AG09319 (cell line): ENCODE data around the gene EYS.

Experiments
- DNase-seq: peaks from one replicate; pipeline ENCODE4 v3.0.0-alpha.2; 2010; ENCODE audit warnings: low read depth; ENCODE audit errors: extremely low read depth
- CTCF ChIP-seq: IDR thresholded peaks from 2 replicates; pipeline ENCODE4 v1.5.1; 2011; ENCODE audit warnings: low read depth, mild to moderate bottlenecking, inconsistent platforms, low read length, moderate library complexity

The EYS gene

DNA sequence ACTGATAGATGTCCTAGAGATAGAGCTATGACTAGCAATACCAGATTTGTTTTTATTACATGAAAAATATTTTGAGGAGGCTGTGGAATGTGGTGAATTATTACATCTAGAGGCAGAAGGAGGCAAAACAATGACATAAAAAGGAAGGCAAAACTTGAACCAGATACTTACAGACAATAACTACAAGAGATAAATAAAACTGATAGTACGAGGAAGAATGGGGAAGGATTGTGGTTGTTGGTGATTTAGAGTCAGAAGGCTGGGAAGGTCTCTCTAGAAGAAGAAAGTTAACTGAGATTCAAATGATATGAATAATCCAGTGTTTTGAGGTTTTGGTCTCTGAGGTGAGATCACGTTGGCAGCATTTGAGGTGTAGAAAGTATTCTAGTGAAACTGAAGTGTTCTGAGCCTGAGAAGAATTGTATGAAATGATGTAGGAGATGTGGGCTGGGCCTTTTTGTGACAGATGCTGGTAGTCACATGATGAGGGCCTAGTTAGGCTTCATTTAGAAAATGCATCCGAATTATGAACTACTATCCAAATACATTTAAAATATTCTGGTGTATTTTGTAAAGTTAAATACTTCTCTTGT is 589.1 kb downstream of the EYS start:
- no peak for TF ChIP-seq CTCF
- no peak for DNase-seq

- no peak for TF ChIP-seq CTCF
- no peak for DNase-seq
Observed at GRCh38 chr6:65116326-65116725, 590.7 kb downstream of the EYS start.

GRCh38 chr6:65113581-65113980 is 593.4 kb downstream of the EYS start:
- TF ChIP-seq CTCF, result no peak
- DNase-seq, result no peak

- no peak for DNase-seq
- no peak for TF ChIP-seq CTCF
Observed at GRCh38 chr6:65112435-65112834, 594.6 kb downstream of the EYS start.

DNA sequence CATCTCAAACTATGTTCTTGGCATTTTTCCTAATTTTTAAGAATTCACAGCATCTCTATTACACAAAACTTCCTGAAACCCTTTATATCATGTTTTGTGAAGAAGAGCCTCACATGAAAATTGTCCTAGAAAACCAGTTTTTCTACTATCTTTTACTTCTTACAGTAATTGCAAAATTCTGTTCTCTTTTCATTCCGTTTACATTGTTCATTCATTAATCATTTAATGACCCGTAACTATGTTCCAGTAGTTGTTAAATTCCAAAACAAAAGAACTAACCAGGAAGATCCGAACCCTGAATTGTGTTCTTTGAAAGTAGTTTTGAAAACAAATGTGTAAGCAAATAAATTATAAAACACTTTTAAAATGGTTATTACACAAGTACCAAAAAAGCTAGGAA is 597.0 kb downstream of the EYS start:
- TF ChIP-seq CTCF, result no peak
- DNase-seq, result no peak

DNA sequence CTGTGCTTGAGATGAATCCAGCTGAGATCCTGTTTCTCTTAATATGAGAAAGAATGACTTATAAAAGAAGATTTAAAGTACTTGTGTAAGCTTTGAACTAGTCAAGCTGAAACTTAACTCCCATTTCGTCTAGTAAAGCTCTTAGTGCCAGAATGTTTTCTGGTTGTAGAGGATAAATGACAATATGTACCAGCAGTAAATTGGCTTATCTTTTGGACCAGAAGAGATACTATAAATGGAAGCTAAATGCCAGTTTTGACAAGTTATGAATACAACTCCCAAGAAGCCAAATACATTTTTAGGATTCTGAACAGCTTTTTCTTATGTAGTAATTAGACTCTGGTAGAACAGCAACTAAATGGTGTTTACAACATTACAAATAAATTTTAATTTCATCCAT is 608.7 kb downstream of the EYS start:
- TF ChIP-seq CTCF, result no peak
- no peak for DNase-seq

DNA sequence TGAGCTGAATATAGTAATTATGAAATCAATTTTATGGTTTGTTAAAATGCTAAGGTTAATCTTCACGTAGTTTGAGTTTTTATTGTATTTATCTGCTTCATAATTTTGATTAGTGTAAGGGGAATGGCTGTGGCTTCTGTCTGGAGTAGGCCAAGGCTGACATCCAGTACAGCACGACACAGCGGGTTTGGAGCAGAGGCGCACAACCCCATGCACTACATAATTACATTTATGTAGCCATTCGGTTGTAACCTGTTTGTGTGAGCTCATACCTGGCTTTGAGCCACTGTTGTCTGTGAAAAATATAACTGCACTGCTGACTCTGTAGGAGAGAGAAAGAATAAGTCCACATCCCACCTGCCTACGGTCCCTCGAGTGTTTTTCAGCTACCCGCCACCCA is 615.5 kb downstream of the EYS start:
- no peak for DNase-seq
- TF ChIP-seq CTCF, result no peak
